K562 (cell line): ENCODE measurements around the gene PRKAA1. TPM values are rescaled to one million over a fixed set of nuclear protein-coding genes. Genes with fewer than 3 reads are reported as not detected.

Experiments
- CEBPG ChIP-seq, 3 experiments: fragments of 200-800 bp in 1 of 3; sonication (Bioruptor generic) in 1 of 3; sonication (generic) in 1 of 3; formaldehyde crosslinking in 1 of 3; IDR thresholded peaks in 2 of 3; conservative IDR thresholded peaks in 1 of 3; 2 replicates each; pipeline versions ENCODE4 v1.6.1 to v1.8.0; 2016 to 2022; ENCODE audit warnings: missing compliant biosample characterization in 2 of 3, missing genetic modification characterization in 2 of 3, mild to moderate bottlenecking in 1 of 3, missing genetic modification reagents in 1 of 3
- DPF2 ChIP-seq: fragments of 450-650 bp; IDR thresholded peaks from 2 replicates; pipeline ENCODE4 v1.6.1; 2016
- ELK1 ChIP-seq: sonication (generic); formaldehyde crosslinking; IDR thresholded peaks from 2 replicates; pipeline ENCODE4 v1.8.1; 2022; ENCODE audit warnings: missing genetic modification reagents
- MAFF ChIP-seq: IDR thresholded peaks from 2 replicates; pipeline ENCODE4 v1.6.1; 2012; ENCODE audit warnings: low read length, improper control_type of control experiment
- MAFG ChIP-seq: fragments of 450-650 bp; conservative IDR thresholded peaks from 2 replicates; pipeline ENCODE4 v1.6.1; 2016; ENCODE audit warnings: missing genetic modification characterization, missing compliant biosample characterization
- MAFK ChIP-seq: IDR thresholded peaks from 2 replicates; pipeline ENCODE4 v1.6.1; 2011; ENCODE audit warnings: low read length, improper control_type of control experiment
- NR0B1 ChIP-seq: fragments of 450-650 bp; IDR thresholded peaks from one replicate; pipeline ENCODE4 v1.6.1; 2018; ENCODE audit warnings: mild to moderate bottlenecking, moderate library complexity; ENCODE audit not compliant: partially characterized antibody
- RERE ChIP-seq: sonication (generic); formaldehyde crosslinking; IDR thresholded peaks from 2 replicates; pipeline ENCODE4 v1.8.0; 2023; ENCODE audit warnings: missing genetic modification reagents, mild to moderate bottlenecking, borderline replicate concordance
- SFPQ ChIP-seq: fragments of 200-400 bp; formaldehyde crosslinking; IDR thresholded peaks from 2 replicates; pipeline ENCODE4 v1.6.1; 2017; ENCODE audit warnings: mild to moderate bottlenecking, low read depth, low read length, moderate library complexity
- XRCC4 ChIP-seq: IDR thresholded peaks from one replicate; pipeline ENCODE4 v1.6.1; 2011; ENCODE audit not compliant: insufficient read depth, insufficient read length; ENCODE audit errors: extremely low read depth
- ZNF316 ChIP-seq: fragments of 450-650 bp; IDR thresholded peaks from 2 replicates; pipeline ENCODE4 v1.6.1; 2016
- polyA plus RNA-seq, 8 experiments: library from polyadenylated mRNA; depleted of rRNA in 4 of 8; stranded (reverse) in 5 of 8; unstranded in 3 of 8; fragments of >200 nt; fragmentation: Nextera tagmentation in 2 of 8; fragmentation: Illumina TruSeq in 1 of 8; extraction: Ambion mirVana in 2 of 8; extraction: Trizol in 1 of 8; gene quantifications; 2 replicates each; pipeline versions ENCODE4 v1.2.1 to v1.2.3, GENCODE V29; 2011 to 2014; ENCODE audit warnings: inconsistent platforms in 1 of 8, missing spikeins in 1 of 8
- total RNA-seq, 7 experiments: library from RNA; depleted of rRNA in 6 of 7; stranded (reverse); fragments of >200 nt in 6 of 7; fragmentation: Illumina TruSeq in 2 of 7; extraction: Trizol in 2 of 7; gene quantifications; 2 replicates each; pipeline versions ENCODE4 v1.2.1 to v1.2.3, GENCODE V29; 2011 to 2021; ENCODE audit warnings: low replicate concordance in 1 of 7

The PRKAA1 gene
- total and polyA plus RNA-seq, 9 of the 15 experiments (the other 6 are each of a cell fraction or from before 2014, with no cell fraction given): 24.5 to 84.0 (median 51.4) TPM

- TF ChIP-seq RERE: no peak
- no peak for TF ChIP-seq NR0B1
- TF ChIP-seq MAFG: peak; percentile 43; the same call in 1 of the 2 replicates
- no peak for TF ChIP-seq XRCC4
- TF ChIP-seq ZNF316: peak; percentile 84
- TF ChIP-seq CEBPG (CRISPR knock-in tag; IDR thresholded peaks at IDR 0.05): no peak
- TF ChIP-seq CEBPG (tag; conservative IDR thresholded peaks at IDR 0.05 in 1 of 2, IDR thresholded peaks at IDR 0.05 in 1 of 2): no peak
- no peak for TF ChIP-seq SFPQ
- TF ChIP-seq DPF2: no peak
- TF ChIP-seq MAFK: peak; percentile 47; the same call in 1 of the 2 replicates
- TF ChIP-seq ELK1 (CRISPR knock-in tag): no peak
- TF ChIP-seq MAFF: peak; percentile 57; the same call in 1 of the 2 replicates
- TF ChIP-seq, all 486 proteins: peak for 5
These were observed 18.0 kb downstream of the PRKAA1 start (continued) for GRCh38 chr5:40780199-40780598.
